DND-41 (cell line): ENCODE measurements around the gene SHB.

Experiments used
- ATAC-seq: fragments of 200-7000 bp; cut with Tn5 transposase; 3 replicates; pipeline ENCODE4 v1.9.1; 2021; ENCODE audit warnings: low read depth; ENCODE audit not compliant: insufficient read depth
- DNase-seq: peaks from one replicate; pipeline ENCODE4 v3.0.0-alpha.2; 2020
- H2AFZ ChIP-seq: 2 replicates; pipeline ENCODE4 v1.6.0; 2012; ENCODE audit warnings: low read depth, low read length
- H3K27ac ChIP-seq: 2 replicates; pipeline ENCODE4 v1.5.1; 2012; ENCODE audit warnings: low read length, inconsistent platforms
- H3K27me3 ChIP-seq: fragments of 200-600 bp; sonication (generic); 2 replicates; pipeline ENCODE4 v1.6.0; 2012; ENCODE audit warnings: low read length, mild to moderate bottlenecking, inconsistent platforms; ENCODE audit not compliant: insufficient read depth, poor library complexity
- H3K36me3 ChIP-seq: 2 replicates; pipeline ENCODE4 v1.5.1; 2012; ENCODE audit warnings: low read length, inconsistent platforms; ENCODE audit not compliant: insufficient read depth
- H3K4me1 ChIP-seq: 2 replicates; pipeline ENCODE4 v1.5.1; 2012; ENCODE audit warnings: mild to moderate bottlenecking, low read length; ENCODE audit not compliant: insufficient read depth
- H3K4me2 ChIP-seq: 2 replicates; pipeline ENCODE4 v1.6.0; 2012; ENCODE audit warnings: mild to moderate bottlenecking, moderate library complexity, low read length, inconsistent platforms; ENCODE audit not compliant: insufficient read depth
- H3K4me3 ChIP-seq, 2 experiments: fragments of 200-600 bp in 1 of 2; shearing (Covaris generic) in 1 of 2; 2 replicates each; pipeline ENCODE4 v1.5.1; 2012 to 2016; ENCODE audit warnings: inconsistent platforms in 2 of 2, low read length in 2 of 2, mild to moderate bottlenecking in 2 of 2, low read depth in 1 of 2, moderate library complexity in 1 of 2
- H3K79me2 ChIP-seq: 2 replicates; pipeline ENCODE4 v1.6.0; 2012; ENCODE audit warnings: low read length, inconsistent platforms; ENCODE audit not compliant: insufficient read depth
- H3K9ac ChIP-seq: 2 replicates; pipeline ENCODE4 v1.6.0; 2012; ENCODE audit warnings: low read depth, mild to moderate bottlenecking, inconsistent platforms, low read length, moderate library complexity
- H3K9me3 ChIP-seq: 2 replicates; pipeline ENCODE4 v1.5.1; 2012; ENCODE audit warnings: low read length, moderate library complexity, mild to moderate bottlenecking, inconsistent platforms; ENCODE audit not compliant: insufficient read depth, severe bottlenecking
- H4K20me1 ChIP-seq: 2 replicates; pipeline ENCODE4 v1.6.0; 2012; ENCODE audit warnings: low read length; ENCODE audit not compliant: insufficient read depth
- CTCF ChIP-seq: IDR thresholded peaks from 2 replicates; pipeline ENCODE4 v1.5.1; 2012; ENCODE audit warnings: borderline replicate concordance, low read length, moderate library complexity, mild to moderate bottlenecking; ENCODE audit not compliant: poor library complexity, severe bottlenecking; ENCODE audit errors: extremely low read depth
- EZH2 ChIP-seq: IDR thresholded peaks from 3 replicates; pipeline ENCODE4 v1.6.1; 2012; ENCODE audit warnings: borderline replicate concordance, low read depth, mild to moderate bottlenecking, moderate library complexity, low read length, inconsistent platforms; ENCODE audit not compliant: severe bottlenecking

SHB gene

GRCh38 chr9:38063363-38063707 is 5.7 kb downstream of the SHB start:
- H2AFZ ChIP-seq: no peak overlapping the region
- H4K20me1 ChIP-seq: peaks cover 18% of the 10 kb centered on the region
- TF ChIP-seq EZH2: no peak
- TF ChIP-seq CTCF: no peak
- no peak overlapping the region for H3K27ac ChIP-seq
- no peak overlapping the region for H3K4me3 ChIP-seq
- ATAC-seq: no peak
- peaks cover 28% of the 10 kb centered on the region for H3K4me1 ChIP-seq
- H3K27me3 ChIP-seq: peaks cover 17% of the 10 kb centered on the region
- no peaks in the 10 kb centered on the region for H3K9me3 ChIP-seq
- no peak overlapping the region for H3K9ac ChIP-seq
- no peaks in the 10 kb centered on the region for H3K36me3 ChIP-seq
- DNase-seq: no peak
- H3K79me2 ChIP-seq: no peaks in the 10 kb centered on the region
- H3K4me2 ChIP-seq: no peak overlapping the region

GRCh38 chr9:38062498-38063362 is 6.3 kb downstream of the SHB start:
- Histone ChIP-seq H3K4me2 (no peak overlapping the region), H3K4me3 (no peak overlapping the region), H3K4me1 (peaks cover 28% of the 10 kb centered on the region), H3K9me3 (no peaks in the 10 kb centered on the region), H3K79me2 (no peaks in the 10 kb centered on the region), H3K27ac (no peak overlapping the region), H3K36me3 (no peaks in the 10 kb centered on the region), H3K27me3 (peaks cover 10% of the 10 kb centered on the region), H4K20me1 (peaks cover 18% of the 10 kb centered on the region), H3K9ac (no peak overlapping the region), H2AFZ (no peak overlapping the region)
- ATAC-seq (no peak), DNase-seq (no peak)
- TF ChIP-seq EZH2 (no peak), CTCF (no peak)

GRCh38 chr9:38062106-38062497 is 6.9 kb downstream of the SHB start:
- H3K36me3 ChIP-seq: no peaks in the 10 kb centered on the region
- DNase-seq: no peak
- H3K4me2 ChIP-seq: no peak overlapping the region

More at GRCh38 chr9:38062106-38062497, 6.9 kb downstream of the SHB start:
- Histone ChIP-seq H3K9ac (no peak overlapping the region), H3K9me3 (no peaks in the 10 kb centered on the region), H3K79me2 (no peaks in the 10 kb centered on the region), H3K27me3 (peaks cover 4% of the 10 kb centered on the region), H3K4me1 (peaks cover 26% of the 10 kb centered on the region), H2AFZ (no peak overlapping the region), H3K4me3 (no peak overlapping the region), H4K20me1 (peaks cover 12% of the 10 kb centered on the region), H3K27ac (no peak overlapping the region)
- no peak for TF ChIP-seq EZH2
- TF ChIP-seq CTCF: no peak
- ATAC-seq: no peak
